BJ (cell line): Measurements from ENCODE around the gene SRRM5. TPM values are rescaled to one million over a fixed set of nuclear protein-coding genes. Genes with fewer than 3 reads are reported as not detected.
"Not testable (repeated sequence)": the region's sequence is repeated elsewhere in the genome, so short reads cannot be mapped to it uniquely, and the experiment has no call there.

ENCODE experiments used
- CTCF ChIA-PET: fragments of 350-600 bp; formaldehyde crosslinking; extraction: SDS; loops from one replicate; lab custom pipeline; 2021; ENCODE audit warnings: antibody characterized with exemption, inconsistent platforms; lab: Yijun Ruan, JAX
- POLR2A ChIA-PET: fragments of 300-600 bp; sonication (Branson Sonifier 250); formaldehyde crosslinking; extraction: SDS; loops from one replicate; lab custom pipeline; 2021; ENCODE audit warnings: antibody characterized with exemption; lab: Charles Lee
- DNase-seq: peaks from one replicate; pipeline ENCODE4 v3.0.0-alpha.2; 2011; ENCODE audit warnings: low read depth
- H3K27me3 ChIP-seq: 2 replicates; pipeline ENCODE4 v1.6.0; 2011; ENCODE audit warnings: low read length; ENCODE audit not compliant: control insufficient read depth, insufficient read depth
- H3K36me3 ChIP-seq: 2 replicates; pipeline ENCODE4 v1.5.1; 2011; ENCODE audit warnings: low read length; ENCODE audit not compliant: control insufficient read depth, insufficient read depth
- H3K4me3 ChIP-seq: 2 replicates; pipeline ENCODE4 v1.5.1; 2011; ENCODE audit warnings: low read depth, mild to moderate bottlenecking, control low read depth, low read length
- CTCF ChIP-seq: IDR thresholded peaks from 2 replicates; pipeline ENCODE4 v1.5.1; 2011; ENCODE audit warnings: low read depth, mild to moderate bottlenecking, control low read depth, inconsistent platforms, low read length, moderate library complexity; ENCODE audit not compliant: insufficient read depth
- polyA plus RNA-seq: library from polyadenylated mRNA; depleted of rRNA; stranded (reverse); fragments of >200 nt; gene quantifications from 2 replicates; pipeline ENCODE4 v1.2.3, GENCODE V29; 2011

The SRRM5 gene
- polyA plus RNA-seq, 1 experiment: 0.04 TPM

- DNase-seq: no peak
- Histone ChIP-seq H3K4me3 (no peak overlapping the region), H3K27me3 (no peaks in the 10 kb centered on the region), H3K36me3 (peaks cover 7% of the 10 kb centered on the region)
- TF ChIP-seq CTCF: no peak
- ChIA-PET CTCF (interaction anchor here (1.2 kb wide), 1 partner anchor 53 kb away, joined by 3 read pairs; no protein-coding TSS in a partner anchor), POLR2A (no interaction called here)
These were observed 12.1 kb upstream of the SRRM5 start for GRCh38 chr19:43599635-43600295.

GRCh38 chr19:43600326-43600725 is 11.6 kb upstream of the SRRM5 start:
- H3K27me3 ChIP-seq, H3K36me3 ChIP-seq, POLR2A ChIA-PET, H3K4me3 ChIP-seq, DNase-seq: not testable (repeated sequence)
- CTCF ChIA-PET: interaction anchor here (1.2 kb wide), 1 partner anchor 53 kb away, joined by 3 read pairs; no protein-coding TSS in a partner anchor

- ChIA-PET CTCF (interaction anchor here (0.9 to 2.1 kb wide), 3 partner anchors 10 to 159 kb away, joined by 3 to 5 read pairs (median 3); no protein-coding TSS in a partner anchor), POLR2A (interaction anchor here (0.7 kb wide), 1 partner anchor 8 kb away, joined by 11 read pairs; no protein-coding TSS in a partner anchor)
- DNase-seq: no peak
- no peak overlapping the region for H3K4me3 ChIP-seq
- no peaks in the 10 kb centered on the region for H3K27me3 ChIP-seq
- peaks cover 4% of the 10 kb centered on the region for H3K36me3 ChIP-seq
- TF ChIP-seq CTCF: no peak
These were observed 5.9 kb upstream of the SRRM5 start for GRCh38 chr19:43605875-43606568.

- H3K36me3 ChIP-seq: peaks cover 4% of the 10 kb centered on the region
- no peak for DNase-seq
- H3K27me3 ChIP-seq: no peaks in the 10 kb centered on the region
- no peak overlapping the region for H3K4me3 ChIP-seq
- no peak for TF ChIP-seq CTCF
- POLR2A ChIA-PET: no interaction called here
- CTCF ChIA-PET: interaction anchor here (0.9 to 2.1 kb wide), 3 partner anchors 9 to 159 kb away, joined by 3 to 5 read pairs (median 3); no protein-coding TSS in a partner anchor
These were observed 5.2 kb upstream of the SRRM5 start for GRCh38 chr19:43606569-43607229.

GRCh38 chr19:43607238-43608205 is 4.4 kb upstream of the SRRM5 start:
- no peak overlapping the region for H3K4me3 ChIP-seq
- ChIA-PET CTCF (interaction anchor here (1.2 to 2.1 kb wide), 2 partner anchors 8 to 13 kb away, joined by 3 to 5 read pairs; no protein-coding TSS in a partner anchor), POLR2A (no interaction called here)
- no peaks in the 10 kb centered on the region for H3K27me3 ChIP-seq
- TF ChIP-seq CTCF: no peak
- DNase-seq: no peak
- peaks cover 10% of the 10 kb centered on the region for H3K36me3 ChIP-seq
